GM19099 (cell line): Measurements from ENCODE around the gene GDF10.

Source experiments
- POLR2A ChIP-seq: IDR thresholded peaks from 3 replicates; pipeline ENCODE4 v1.6.1; 2011; ENCODE audit warnings: low read depth; ENCODE audit not compliant: insufficient read length; ENCODE audit errors: extremely low read depth

The GDF10 gene

DNA sequence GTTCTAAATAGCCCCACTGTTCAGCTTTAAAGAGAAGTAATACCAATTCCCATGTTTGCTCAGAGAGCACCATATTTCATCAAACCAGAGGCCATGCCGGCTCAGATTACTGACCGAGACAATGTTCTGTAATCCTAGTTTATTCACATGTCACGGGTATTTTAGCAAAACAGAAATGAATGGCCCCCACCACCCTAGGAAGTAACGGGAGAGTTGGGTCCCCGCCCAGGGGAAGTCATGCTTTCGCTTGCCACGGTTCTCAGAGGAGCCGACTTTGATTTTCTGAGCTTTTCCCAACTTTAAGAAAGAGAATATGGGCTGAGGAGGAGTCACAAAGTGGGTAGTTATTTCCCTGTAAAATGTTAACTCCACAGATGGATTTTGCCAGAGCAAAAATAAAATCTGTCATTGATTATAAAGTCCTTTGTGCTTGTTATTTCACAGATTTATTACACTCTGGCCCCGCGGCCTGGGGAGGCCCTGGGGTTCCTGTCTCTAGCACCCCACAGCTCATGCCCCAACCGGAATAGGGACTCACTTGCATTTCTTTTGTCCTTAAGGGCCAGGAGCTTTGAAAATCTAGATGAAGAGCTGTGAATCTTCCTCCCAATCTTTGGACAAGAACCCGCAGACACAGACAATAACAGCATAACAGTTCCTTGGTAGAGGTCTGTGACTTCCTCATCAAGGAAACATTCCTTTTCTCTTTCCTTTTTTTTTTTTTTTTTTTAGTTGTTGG is 3.7 kb upstream of the GDF10 start:
- no peak for TF ChIP-seq POLR2A

DNA sequence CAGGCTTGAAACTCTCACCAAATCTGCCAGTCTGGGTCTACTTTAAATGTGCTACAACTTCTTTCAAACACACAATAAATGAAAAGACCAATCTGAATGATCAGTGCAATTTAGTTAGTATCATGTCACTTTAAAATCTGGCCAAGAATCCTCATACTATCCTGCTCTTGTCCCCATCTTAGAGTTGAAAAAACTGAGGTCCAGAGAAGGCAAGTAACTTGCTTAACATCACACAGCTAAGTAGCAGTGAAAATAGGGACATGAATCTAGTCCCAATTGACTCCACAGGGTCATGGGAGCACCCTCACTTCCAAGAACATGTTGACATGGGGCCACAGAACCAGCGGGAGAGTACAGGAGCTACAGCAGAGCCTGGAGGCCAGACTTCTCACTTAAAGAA is 3.1 kb upstream of the GDF10 start:
- no peak for TF ChIP-seq POLR2A

DNA sequence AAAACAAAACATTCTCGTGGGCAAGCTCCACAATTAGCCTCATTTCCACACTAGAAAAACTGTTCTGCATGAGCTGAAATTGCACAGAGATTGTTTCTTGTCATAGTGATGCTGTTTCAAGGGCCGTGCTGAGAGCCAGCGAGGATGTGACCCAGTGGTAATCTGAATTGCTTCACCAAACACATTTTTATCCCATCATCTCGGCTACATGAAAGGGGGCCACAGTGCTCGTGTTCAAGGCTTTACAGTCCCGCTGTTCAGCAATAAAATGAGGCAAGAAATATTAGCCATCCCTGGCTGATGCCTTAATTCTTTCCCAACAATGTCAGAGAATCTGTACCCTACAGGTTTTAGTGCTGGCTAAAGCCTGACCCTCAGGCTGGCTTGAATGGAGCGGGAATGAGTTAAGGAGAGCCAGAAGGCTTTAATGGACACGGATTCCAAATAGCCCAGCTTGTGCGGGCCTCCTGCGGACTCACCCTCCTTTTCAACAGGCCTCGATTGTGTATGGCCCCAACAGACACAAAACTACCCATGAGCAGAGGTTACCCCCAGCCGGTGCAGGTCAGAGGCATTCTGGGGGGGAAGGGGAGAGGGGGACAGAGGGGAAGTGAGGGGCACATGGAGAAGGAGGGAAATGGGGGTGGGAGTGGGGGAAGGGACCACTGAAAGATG is 2.0 kb upstream of the GDF10 start:
- TF ChIP-seq POLR2A: no peak

DNA sequence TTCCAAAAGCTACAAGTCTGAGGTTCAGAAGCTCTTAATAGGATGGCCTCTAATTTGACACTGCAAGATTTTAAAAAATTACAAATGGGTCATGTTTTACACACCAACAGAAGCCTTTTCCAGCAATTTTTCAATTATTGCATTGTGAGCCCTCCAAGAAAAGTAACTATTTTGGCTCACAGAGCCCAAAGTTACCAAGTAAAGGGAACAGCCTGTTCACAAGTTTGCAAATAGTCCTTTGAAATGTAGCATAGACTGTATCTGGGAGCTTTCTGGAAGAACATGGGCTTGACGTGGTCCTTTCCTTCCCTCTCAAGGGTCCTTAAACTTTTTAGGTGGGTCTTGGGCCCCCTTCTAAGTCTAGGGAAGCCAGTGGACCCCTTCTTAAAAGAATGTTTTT is 1.3 kb upstream of the GDF10 start:
- no peak for TF ChIP-seq POLR2A

DNA sequence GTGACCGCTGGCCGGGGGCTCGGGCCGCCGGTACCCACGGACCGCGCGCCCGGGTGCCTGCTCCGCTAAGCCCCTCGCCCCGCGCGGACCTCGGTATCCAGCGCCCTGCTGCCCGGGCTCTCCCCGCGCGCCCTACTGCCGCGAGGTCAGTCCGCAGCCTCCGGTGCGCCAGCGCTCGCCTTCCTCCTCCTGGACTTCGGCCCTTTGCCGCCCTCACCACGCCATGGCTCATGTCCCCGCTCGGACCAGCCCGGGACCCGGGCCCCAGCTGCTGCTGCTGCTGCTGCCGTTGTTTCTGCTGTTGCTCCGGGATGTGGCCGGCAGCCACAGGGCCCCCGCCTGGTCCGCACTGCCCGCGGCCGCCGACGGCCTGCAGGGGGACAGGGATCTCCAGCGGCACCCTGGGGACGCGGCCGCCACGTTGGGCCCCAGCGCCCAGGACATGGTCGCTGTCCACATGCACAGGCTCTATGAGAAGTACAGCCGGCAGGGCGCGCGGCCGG is 483 bp downstream of the GDF10 start:
- no peak for TF ChIP-seq POLR2A

DNA sequence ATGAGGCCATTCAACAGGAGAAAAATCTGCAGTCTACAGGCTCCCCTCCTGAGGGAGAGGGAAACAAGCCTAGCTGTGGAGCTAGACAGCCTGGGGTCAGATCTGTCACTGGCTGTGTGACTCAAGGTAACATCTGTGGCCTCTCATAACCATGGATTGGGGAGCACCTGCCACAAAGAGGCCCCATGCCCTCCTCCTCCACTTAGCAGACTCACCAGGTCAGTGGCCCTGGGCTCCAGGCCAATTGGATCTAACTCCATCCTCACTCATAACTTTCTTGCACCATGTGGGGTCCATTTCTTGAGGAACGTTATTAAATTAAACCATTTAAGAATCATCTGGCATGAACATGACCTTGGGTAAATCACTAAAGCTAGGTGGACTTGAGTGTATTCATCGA is 1.8 kb downstream of the GDF10 start:
- TF ChIP-seq POLR2A: no peak

DNA sequence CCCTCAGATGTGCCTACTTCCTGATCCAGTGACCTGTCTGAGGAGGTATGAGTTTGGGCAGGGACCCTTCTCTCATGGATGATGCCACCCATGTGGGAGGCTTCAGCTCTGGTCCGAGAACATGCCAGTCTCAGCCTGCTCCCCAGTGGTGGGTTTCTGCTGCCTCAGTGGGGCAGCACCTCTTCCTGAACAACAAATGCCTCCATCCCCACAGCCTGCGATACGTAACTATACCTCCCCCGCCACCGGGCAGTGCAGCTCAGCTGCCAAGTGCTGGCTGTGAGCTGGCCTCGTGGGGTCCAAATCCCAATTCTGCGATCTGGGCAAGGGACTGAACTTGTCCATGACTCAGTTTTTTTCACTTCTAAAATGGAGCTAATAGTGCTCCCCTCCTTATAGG is 3.1 kb downstream of the GDF10 start:
- no peak for TF ChIP-seq POLR2A

DNA sequence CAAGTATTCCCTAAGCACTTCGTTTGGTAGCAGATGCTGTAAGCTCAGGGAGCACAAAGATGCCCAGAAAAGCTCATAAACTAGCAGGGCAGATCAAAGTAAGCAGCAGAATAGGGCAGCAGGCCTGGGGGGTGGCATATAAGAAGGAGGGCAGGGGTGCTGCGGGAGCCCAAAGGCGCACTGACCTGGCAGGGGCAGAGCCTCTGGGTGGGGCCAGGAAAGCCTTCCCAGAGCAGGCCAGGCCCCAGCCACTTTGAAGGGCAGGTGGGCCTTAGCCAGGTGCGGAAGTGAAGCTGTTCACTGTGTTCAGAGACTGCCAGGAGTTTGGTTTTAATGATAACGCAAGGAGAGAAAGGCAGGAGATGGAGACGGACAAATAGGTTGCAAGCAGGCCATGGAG is 3.9 kb downstream of the GDF10 start:
- no peak for TF ChIP-seq POLR2A

DNA sequence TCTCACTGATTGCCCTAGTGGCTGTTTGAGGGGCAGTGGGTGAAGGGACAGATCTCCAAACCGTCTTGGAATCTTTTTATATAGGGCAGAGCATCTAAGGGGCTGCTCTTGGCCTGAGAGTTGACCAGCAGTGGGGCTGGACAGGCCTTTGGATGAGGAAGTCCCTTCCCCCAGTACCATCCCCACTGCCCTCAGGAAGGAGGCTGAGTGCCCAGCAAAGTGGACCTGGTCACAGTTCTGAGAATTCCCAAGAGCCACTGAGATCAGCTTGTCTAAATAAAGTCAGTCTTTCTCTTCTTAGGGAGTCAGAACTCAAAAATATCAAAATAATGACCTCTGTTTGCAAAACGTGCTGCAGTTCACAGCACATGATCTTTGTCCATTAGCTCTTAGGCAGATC is 5.6 kb downstream of the GDF10 start:
- TF ChIP-seq POLR2A: no peak

DNA sequence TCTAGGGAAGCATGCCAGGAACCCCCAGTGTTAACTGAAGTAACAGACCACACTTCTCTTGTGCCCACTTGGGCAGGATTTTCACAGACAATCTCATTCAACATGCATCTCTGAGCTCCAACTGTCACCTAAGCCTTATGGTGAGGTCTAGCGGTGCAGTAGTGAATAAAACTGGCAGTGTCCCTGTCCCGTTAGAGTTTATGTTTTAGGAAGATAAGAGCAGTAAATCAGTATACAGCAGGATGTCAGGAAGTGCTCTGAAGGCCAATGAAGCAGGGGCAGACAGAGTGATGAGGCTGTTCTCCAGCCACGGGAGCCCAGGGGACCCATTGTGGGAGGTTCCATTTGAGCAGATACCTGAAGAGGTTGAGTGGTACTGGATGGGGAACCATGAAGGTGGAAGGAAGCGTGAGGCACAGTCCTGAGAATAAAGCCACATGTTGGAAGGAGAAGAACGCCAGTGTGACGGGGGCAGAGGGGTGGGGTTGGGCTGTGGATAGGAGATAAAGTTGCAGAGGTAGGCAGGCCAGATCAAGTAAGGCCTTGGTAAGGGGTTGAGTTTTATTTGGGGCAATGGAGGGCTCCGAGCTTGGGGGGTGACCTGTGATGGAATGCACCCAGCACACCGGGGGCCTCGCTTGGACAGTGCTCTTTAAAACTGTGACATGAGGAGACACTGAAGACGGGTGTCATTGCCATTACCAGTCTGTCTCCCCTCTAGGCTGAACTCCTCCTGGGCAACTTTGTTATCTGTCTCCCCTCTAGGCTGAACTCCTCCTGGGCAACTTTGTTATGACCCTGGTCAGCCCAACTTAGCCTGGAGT is 6.6 kb downstream of the GDF10 start:
- no peak for TF ChIP-seq POLR2A

DNA sequence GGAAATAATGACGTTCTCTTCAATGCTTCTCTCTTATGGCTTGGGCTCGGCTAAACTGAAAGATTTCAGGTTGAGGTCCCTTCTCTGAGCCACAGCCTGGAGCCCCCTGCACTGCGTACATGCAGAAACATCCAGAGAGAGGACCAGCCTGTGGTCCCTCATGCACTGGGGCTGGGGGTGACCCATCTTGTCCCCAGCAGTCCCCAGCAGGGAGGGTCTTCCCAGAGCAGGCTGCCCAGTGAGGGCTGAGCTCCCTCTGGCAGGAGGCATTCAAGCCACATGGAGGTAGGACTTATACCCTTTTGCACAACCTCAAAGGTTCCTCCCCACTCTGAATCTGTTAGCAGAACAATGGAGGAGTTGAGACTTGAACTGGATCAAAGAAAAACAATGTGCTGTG is 7.4 kb downstream of the GDF10 start:
- no peak for TF ChIP-seq POLR2A

DNA sequence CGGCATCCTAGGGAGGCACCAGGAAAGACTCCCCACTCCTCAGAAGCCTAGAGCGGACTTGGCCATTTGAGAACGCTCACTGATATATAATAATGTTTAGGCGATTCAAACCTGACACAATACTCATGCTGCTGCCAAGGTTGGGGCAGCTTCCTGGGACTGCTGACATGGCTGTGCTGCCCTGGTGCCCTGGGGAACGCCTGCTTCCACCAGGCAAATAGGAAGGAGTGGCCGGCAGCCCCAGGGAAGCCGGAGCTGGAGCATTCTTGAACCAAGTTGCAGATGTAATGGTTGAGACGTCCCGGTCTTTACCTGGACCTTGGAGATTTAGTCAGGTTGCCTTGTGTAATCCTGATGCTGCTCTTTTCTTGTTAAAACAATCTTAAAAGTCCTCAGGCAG is 8.8 kb downstream of the GDF10 start:
- TF ChIP-seq POLR2A: no peak

DNA sequence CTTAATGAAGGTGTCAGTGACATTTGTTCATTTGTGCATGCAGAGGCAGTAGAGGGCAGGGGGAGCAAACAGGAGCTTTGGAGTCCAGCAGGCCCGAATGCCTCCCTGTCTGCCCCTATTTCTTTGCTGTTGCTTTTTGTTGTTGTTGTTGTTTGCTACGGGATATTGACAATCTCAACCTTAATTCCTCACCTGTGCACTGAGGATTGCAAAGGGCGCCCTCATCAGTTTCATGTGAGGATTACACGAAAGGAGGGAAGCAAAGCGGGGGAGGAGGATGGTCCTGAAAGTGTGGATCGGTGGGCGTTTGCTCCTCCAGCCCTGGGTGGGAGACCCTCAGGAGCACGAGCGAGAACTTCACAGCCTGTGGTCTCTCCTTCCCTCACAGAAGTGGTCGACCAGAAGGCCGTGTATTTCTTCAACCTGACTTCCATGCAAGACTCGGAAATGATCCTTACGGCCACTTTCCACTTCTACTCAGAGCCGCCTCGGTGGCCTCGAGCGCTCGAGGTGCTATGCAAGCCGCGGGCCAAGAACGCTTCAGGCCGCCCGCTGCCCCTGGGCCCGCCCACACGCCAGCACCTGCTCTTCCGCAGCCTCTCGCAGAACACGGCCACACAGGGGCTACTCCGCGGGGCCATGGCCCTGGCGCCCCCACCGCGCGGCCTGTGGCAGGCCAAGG is 9.6 kb downstream of the GDF10 start:
- no peak for TF ChIP-seq POLR2A

DNA sequence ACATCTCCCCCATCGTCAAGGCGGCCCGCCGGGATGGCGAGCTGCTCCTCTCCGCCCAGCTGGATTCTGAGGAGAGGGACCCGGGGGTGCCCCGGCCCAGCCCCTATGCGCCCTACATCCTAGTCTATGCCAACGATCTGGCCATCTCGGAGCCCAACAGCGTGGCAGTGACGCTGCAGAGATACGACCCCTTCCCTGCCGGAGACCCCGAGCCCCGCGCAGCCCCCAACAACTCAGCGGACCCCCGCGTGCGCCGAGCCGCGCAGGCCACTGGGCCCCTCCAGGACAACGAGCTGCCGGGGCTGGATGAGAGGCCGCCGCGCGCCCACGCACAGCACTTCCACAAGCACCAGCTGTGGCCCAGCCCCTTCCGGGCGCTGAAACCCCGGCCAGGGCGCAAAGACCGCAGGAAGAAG is 10.1 kb downstream of the GDF10 start:
- no peak for TF ChIP-seq POLR2A
